ENCODE measurements around the gene ELOVL3.
A peak's percentile ranks its signal among the peaks of the same experiment; 100 is the strongest.
"Not testable (repeated sequence)": the region's sequence is repeated elsewhere in the genome, so short reads cannot be mapped to it uniquely, and the experiment has no call there.

The ELOVL3 gene

GRCh38 chr10:102245932-102246251 lies 19.8 kb downstream of the ELOVL3 start:
- H3K27ac ChIP-seq, result peak overlapping the region; percentile 84
- TF ChIP-seq CTCF (conservative IDR thresholded peaks at IDR 0.05), result no peak

- peak overlapping the region; percentile 84 for H3K27ac ChIP-seq
- no peak for TF ChIP-seq CTCF (conservative IDR thresholded peaks at IDR 0.05)
These were observed 20.2 kb downstream of the ELOVL3 start for GRCh38 chr10:102246261-102246660.

- no peak for TF ChIP-seq CTCF (conservative IDR thresholded peaks at IDR 0.05)
- H3K27ac ChIP-seq, result peak overlapping the region; percentile 84; the same call in 1 of the 2 replicates
These were observed 21.6 kb downstream of the ELOVL3 start for GRCh38 chr10:102247734-102248133.

DNA sequence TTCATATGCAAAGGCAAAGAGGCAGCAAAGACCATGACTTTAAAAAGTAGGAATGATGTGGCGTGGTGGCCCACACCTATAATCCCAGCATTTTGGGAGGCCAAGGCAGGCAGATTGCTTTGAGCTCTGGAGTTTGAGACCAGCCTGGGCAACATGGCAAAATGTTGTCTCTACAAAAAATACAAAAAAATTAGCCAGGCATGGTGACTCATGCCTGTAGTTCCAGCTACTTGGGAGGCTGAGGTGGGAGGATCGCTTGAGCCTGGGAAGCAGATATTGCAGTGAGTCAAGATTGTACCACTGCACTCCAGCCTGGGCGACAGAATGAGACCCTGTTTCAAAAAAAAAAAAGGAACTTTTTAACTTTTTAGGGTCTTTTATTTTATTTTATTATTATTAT lies 26.4 kb downstream of the ELOVL3 start:
- H3K27ac ChIP-seq, result not testable (repeated sequence)

GRCh38 chr10:102254426-102254825 lies 28.3 kb downstream of the ELOVL3 start:
- no peak for TF ChIP-seq CTCF (conservative IDR thresholded peaks at IDR 0.05)
- H3K27ac ChIP-seq, result no peak overlapping the region

GRCh38 chr10:102255404-102255803 lies 29.3 kb downstream of the ELOVL3 start:
- TF ChIP-seq CTCF (conservative IDR thresholded peaks at IDR 0.05), result no peak
- no peak overlapping the region for H3K27ac ChIP-seq

DNA sequence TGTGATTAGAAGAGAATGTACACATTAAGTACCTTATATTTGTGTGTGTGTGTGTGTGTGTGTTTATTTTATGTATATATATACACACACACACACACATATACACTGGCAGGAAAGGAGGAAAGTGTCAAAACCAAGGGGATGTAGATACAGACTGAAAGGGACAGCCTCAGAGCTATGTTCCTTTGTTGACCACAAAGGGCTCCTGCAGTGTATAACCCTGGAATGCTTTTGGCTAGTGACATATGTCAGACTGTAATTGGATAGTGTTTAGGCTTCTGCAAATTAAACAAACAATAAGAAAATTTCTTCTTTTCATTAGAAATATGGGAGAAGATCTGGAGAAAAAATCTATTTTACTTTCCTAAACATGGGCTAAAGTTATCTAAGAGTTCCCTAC lies 35.1 kb downstream of the ELOVL3 start:
- H3K27ac ChIP-seq, result no peak overlapping the region
- TF ChIP-seq CTCF (conservative IDR thresholded peaks at IDR 0.05), result no peak

GRCh38 chr10:102261842-102262241 lies 35.7 kb downstream of the ELOVL3 start:
- TF ChIP-seq CTCF (conservative IDR thresholded peaks at IDR 0.05), result no peak
- no peak overlapping the region for H3K27ac ChIP-seq

Data from VCaP (cell line).